Pancreas (tissue), 10 donors: Measurements from ENCODE around the gene PRKCB. TPM values are rescaled to one million over a fixed set of nuclear protein-coding genes. Genes with fewer than 3 reads are reported as not detected.
"Not testable (repeated sequence)": the region's sequence is repeated elsewhere in the genome, so short reads cannot be mapped to it uniquely, and the experiment has no call there.

Source experiments
- ATAC-seq, 4 donors: fragments of 200-7000 bp; cut with Tn5 transposase; one replicate each; pipeline versions ENCODE4 v1.8.0 to v1.9.1; 2020; ENCODE audit warnings: mild to moderate bottlenecking in 4 of 4, moderate library complexity in 4 of 4
- DNase-seq, 6 donors: peaks; one replicate each; pipeline ENCODE4 v3.0.0-alpha.2; 2020
- FAIRE-seq: peaks from 2 replicates; lab custom pipeline; 2012; peaks lifted over from hg19 to GRCh38; lab: Jason Lieb, UNC
- H3K27ac ChIP-seq, 4 donors: fragments of 200-600 bp; sonication (generic); 1 replicate in 3 of 4; 2 replicates in 1 of 4; pipeline versions ENCODE4 v1.5.0 to v1.8.0; 2020
- H3K27me3 ChIP-seq, 4 donors: fragments of 200-600 bp; one replicate each; pipeline ENCODE4 v1.8.0; 2021
- H3K36me3 ChIP-seq, 3 donors: fragments of 200-600 bp; sonication (generic) in 1 of 3; one replicate each; pipeline versions ENCODE4 v1.5.0 to v1.8.0; 2020 to 2021
- H3K4me1 ChIP-seq, 3 donors: fragments of 200-600 bp; one replicate each; pipeline ENCODE4 v1.8.0; 2021
- H3K4me3 ChIP-seq, 4 donors: fragments of 200-600 bp; sonication (generic) in 2 of 4; one replicate each; pipeline versions ENCODE4 v1.5.0 to v1.8.0; 2020 to 2021
- H3K9me3 ChIP-seq, 4 donors: fragments of 200-600 bp; one replicate each; pipeline ENCODE4 v1.8.0; 2021
- CTCF ChIP-seq, 4 donors: fragments of 200-600 bp; sonication (generic) in 3 of 4; IDR thresholded peaks; one replicate each; pipeline versions ENCODE4 v1.5.0 to v1.8.0; 2021; ENCODE audit warnings: antibody characterized with exemption in 4 of 4
- WGBS, 2 donors: extraction: QIAGEN DNeasy Blood & Tissue Kit; methylation state at CpG; one replicate each; pipeline ENCODE4 v1.1.7; 2013; 5-methylcytosine and 5-hydroxymethylcytosine counted together
- intact Hi-C, 3 donors: fragments of 100-400 bp; cut with DNase I; formaldehyde crosslinking; loops; one replicate each; pipeline versions ENCODE4 v1.11.1 to v1.14.2; 2022
- polyA plus RNA-seq, 2 donors: library from polyadenylated mRNA; stranded (reverse); fragments of 200-250 nt; gene quantifications; one replicate each; pipeline ENCODE4 v1.2.3, GENCODE V29; 2013
- total RNA-seq, 6 donors: library from RNA; stranded (reverse); fragmentation: NEBNext Ultra II Directional in 4 of 6; extraction: Animal tissue kit (Norgen Biotek cat#: 25700) in 4 of 6; gene quantifications; one replicate each; pipeline versions ENCODE4 v1.2.1 to v1.2.4, GENCODE V29; 2021 to 2023
- donor health status: healthy with polysubstance abuse.
- donor health status: DM: no; HTN: no; CAD: no; lungs with moderate emphysema.
- donor health status: DM: no; HTN: no; CAD: no.
- donor health status: control.
- donor health status: control.
- donor health status: Bipolar disorder and iron deficiency.
- donor health status: DM: yes; HTN: yes; CAD: no.
- donor health status: DM: no; HTN: no; CAD: no.
- donor health status: DM: no; HTN: no; CAD: no.
- donor health status: DM: yes; HTN: yes; CAD: no.

The PRKCB gene
- total and polyA plus RNA-seq, 8 donors = 0.19 to 4.3 (median 0.61) TPM

GRCh38 chr16:24228514-24228913 lies 392.7 kb downstream of the PRKCB start:
- H3K4me3 ChIP-seq = no peak overlapping the region
- WGBS, 2 donors = 69 to 78% methylated on average over 7 of the region's 7 CpGs
- intact Hi-C loops = no loop called here
- no peaks in the 10 kb centered on the region for H3K4me1 ChIP-seq
- H3K27ac ChIP-seq = no peak overlapping the region
- H3K27me3 ChIP-seq = no peaks in the 10 kb centered on the region
- TF ChIP-seq CTCF (IDR thresholded peaks at IDR 0.05) = no peak
- DNase-seq (no peak), FAIRE-seq (no peak), ATAC-seq (no peak)
- H3K9me3 ChIP-seq = no peaks in the 10 kb centered on the region
- no peaks in the 10 kb centered on the region for H3K36me3 ChIP-seq

GRCh38 chr16:24232936-24233335 lies 397.2 kb downstream of the PRKCB start:
- Histone ChIP-seq H3K36me3 (no peaks in the 10 kb centered on the region), H3K9me3 (no peaks in the 10 kb centered on the region), H3K27ac (no peak overlapping the region), H3K27me3 (no peaks in the 10 kb centered on the region), H3K4me3 (no peak overlapping the region), H3K4me1 (no peaks in the 10 kb centered on the region)
- DNase-seq (no peak), ATAC-seq (no peak), FAIRE-seq (no peak)
- TF ChIP-seq CTCF (IDR thresholded peaks at IDR 0.05) = no peak
- WGBS, 2 donors = 60 to 61% methylated on average over 2 of the region's 2 CpGs
- intact Hi-C loops = no loop called here

GRCh38 chr16:24234737-24235136 lies 399.0 kb downstream of the PRKCB start:
- intact Hi-C loops = no loop called here
- no peaks in the 10 kb centered on the region for H3K27me3 ChIP-seq
- H3K36me3 ChIP-seq = no peaks in the 10 kb centered on the region
- no peak for TF ChIP-seq CTCF (IDR thresholded peaks at IDR 0.05)
- DNase-seq (no peak), FAIRE-seq (no peak), ATAC-seq (no peak)
- no peaks in the 10 kb centered on the region for H3K9me3 ChIP-seq
- WGBS, 2 donors = 52 to 55% methylated on average over 5 of the region's 5 CpGs
- no peak overlapping the region for H3K27ac ChIP-seq
- H3K4me1 ChIP-seq = no peaks in the 10 kb centered on the region
- H3K4me3 ChIP-seq = no peak overlapping the region

- WGBS, 2 donors = 37% methylated on average over 2 of the region's 2 CpGs
- TF ChIP-seq CTCF (IDR thresholded peaks at IDR 0.05) = no peak
- no peak for FAIRE-seq
- DNase-seq = no peak
- Histone ChIP-seq H3K27ac (no peak overlapping the region), H3K4me3 (no peak overlapping the region), H3K9me3 (no peaks in the 10 kb centered on the region), H3K36me3 (no peaks in the 10 kb centered on the region), H3K4me1 (no peaks in the 10 kb centered on the region), H3K27me3 (no peaks in the 10 kb centered on the region)
- ATAC-seq = no peak
- intact Hi-C loops = no loop called here
These were observed 400.0 kb downstream of the PRKCB start for GRCh38 chr16:24235806-24236205.

- H3K4me1 ChIP-seq, H3K27me3 ChIP-seq, H3K4me3 ChIP-seq, H3K9me3 ChIP-seq, H3K27ac ChIP-seq, H3K36me3 ChIP-seq, ATAC-seq, FAIRE-seq, intact Hi-C loops, DNase-seq: not testable (repeated sequence)
- 41 to 43% methylated on average over 2 of the region's 2 CpGs for WGBS, 2 donors
These were observed 403.1 kb downstream of the PRKCB start for GRCh38 chr16:24238846-24239245.
